Loucy (cell line): ENCODE measurements around the gene IFIT1B.

Source experiments
- H2AFZ ChIP-seq: fragments of 200-600 bp; sonication (generic); 2 replicates; pipeline ENCODE4 v1.6.0; 2016; ENCODE audit warnings: antibody characterized with exemption, mild to moderate bottlenecking, low read length, moderate library complexity
- H3F3A ChIP-seq: fragments of 200-600 bp; 2 replicates; pipeline ENCODE4 v1.6.0; 2016; ENCODE audit warnings: antibody characterized with exemption, low read depth, mild to moderate bottlenecking
- H3K27me3 ChIP-seq: fragments of 200-600 bp; sonication (generic); 2 replicates; pipeline ENCODE4 v1.6.1; 2014; ENCODE audit warnings: low read length, mild to moderate bottlenecking; ENCODE audit not compliant: insufficient read depth, poor library complexity, severe bottlenecking
- H3K36me3 ChIP-seq: fragments of 200-600 bp; sonication (generic); 2 replicates; pipeline ENCODE4 v1.6.1; 2016; ENCODE audit warnings: low read length; ENCODE audit not compliant: insufficient read depth
- H3K4me1 ChIP-seq: fragments of 200-600 bp; sonication (generic); 2 replicates; pipeline ENCODE4 v1.5.1; 2014; ENCODE audit warnings: low read length, mild to moderate bottlenecking; ENCODE audit not compliant: insufficient read depth, poor library complexity, severe bottlenecking
- H3K4me2 ChIP-seq: fragments of 200-600 bp; sonication (generic); 2 replicates; pipeline ENCODE4 v1.6.0; 2014; ENCODE audit warnings: antibody characterized with exemption, low read length, low read depth, mild to moderate bottlenecking; ENCODE audit not compliant: poor library complexity, severe bottlenecking
- H3K4me3 ChIP-seq: fragments of 200-600 bp; sonication (generic); 2 replicates; pipeline ENCODE4 v1.5.1; 2014; ENCODE audit warnings: low read length, mild to moderate bottlenecking, mixed read lengths; ENCODE audit not compliant: poor library complexity, severe bottlenecking
- H3K79me2 ChIP-seq: fragments of 200-600 bp; sonication (generic); 2 replicates; pipeline ENCODE4 v1.6.1; 2014; ENCODE audit warnings: low read length; ENCODE audit not compliant: insufficient read depth
- H3K9ac ChIP-seq: fragments of 200-600 bp; sonication (generic); 2 replicates; pipeline ENCODE4 v1.6.0; 2014; ENCODE audit warnings: mild to moderate bottlenecking, low read depth, low read length, moderate library complexity; ENCODE audit not compliant: poor library complexity, severe bottlenecking
- H3K9me2 ChIP-seq: fragments of 200-600 bp; sonication (generic); replicated peaks from 2 replicates; pipeline ENCODE4 v1.6.1; 2016; ENCODE audit warnings: low read depth, low read length, mixed read lengths
- H3K9me3 ChIP-seq: fragments of 200-600 bp; sonication (generic); 2 replicates; pipeline ENCODE4 v1.6.1; 2014; ENCODE audit warnings: mild to moderate bottlenecking, antibody characterized with exemption, low read length, low read depth; ENCODE audit not compliant: insufficient read depth
- H4K20me1 ChIP-seq: fragments of 200-600 bp; sonication (generic); 2 replicates; pipeline ENCODE4 v1.6.0; 2014; ENCODE audit warnings: antibody characterized with exemption, low read length, mild to moderate bottlenecking; ENCODE audit not compliant: insufficient read depth, poor library complexity, severe bottlenecking
- CTCF ChIP-seq: fragments of 200-600 bp; sonication (generic); conservative IDR thresholded peaks from 2 replicates; pipeline ENCODE4 v1.5.1; 2014; ENCODE audit warnings: mild to moderate bottlenecking, antibody characterized with exemption, low read length
- EZH2phosphoT487 ChIP-seq: fragments of 200-600 bp; IDR thresholded peaks from 2 replicates; pipeline ENCODE4 v1.6.1; 2018; ENCODE audit warnings: antibody characterized with exemption, mild to moderate bottlenecking, moderate library complexity, borderline replicate concordance

IFIT1B gene

DNA sequence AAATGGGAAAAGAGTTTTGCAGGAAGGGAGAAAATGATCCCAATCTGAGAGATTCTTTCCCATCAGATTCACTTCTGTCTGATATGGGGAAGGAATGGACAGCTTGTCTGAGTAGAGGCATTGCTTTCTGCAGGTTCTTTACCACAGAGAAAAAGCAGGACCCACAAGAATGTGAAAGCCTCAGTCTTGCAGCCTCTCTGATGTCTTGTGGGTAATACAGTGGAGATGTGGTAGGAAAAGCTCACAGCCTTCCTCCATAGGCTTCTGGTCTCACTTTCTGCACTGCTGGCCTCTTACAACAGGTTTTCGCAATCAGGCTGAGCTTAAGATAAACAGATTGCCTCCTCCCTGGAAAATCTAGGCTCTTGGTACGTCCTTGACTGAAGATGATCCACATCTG lies 15.1 kb downstream of the IFIT1B start:
- Histone ChIP-seq H3K4me1 (peaks cover 15% of the 10 kb centered on the region), H2AFZ (peak overlapping the region; percentile 85), H4K20me1 (no peaks in the 10 kb centered on the region), H3K4me3 (peak overlapping the region; percentile 84), H3K9ac (peak overlapping the region; percentile 79), H3K9me3 (no peaks in the 10 kb centered on the region), H3K4me2 (peak overlapping the region; percentile 87), H3K9me2 (no peaks in the 10 kb centered on the region), H3F3A (no peaks in the 10 kb centered on the region), H3K36me3 (no peaks in the 10 kb centered on the region), H3K79me2 (no peaks in the 10 kb centered on the region), H3K27me3 (no peaks in the 10 kb centered on the region)
- TF ChIP-seq EZH2phosphoT487: no peak
- TF ChIP-seq CTCF: no peak

DNA sequence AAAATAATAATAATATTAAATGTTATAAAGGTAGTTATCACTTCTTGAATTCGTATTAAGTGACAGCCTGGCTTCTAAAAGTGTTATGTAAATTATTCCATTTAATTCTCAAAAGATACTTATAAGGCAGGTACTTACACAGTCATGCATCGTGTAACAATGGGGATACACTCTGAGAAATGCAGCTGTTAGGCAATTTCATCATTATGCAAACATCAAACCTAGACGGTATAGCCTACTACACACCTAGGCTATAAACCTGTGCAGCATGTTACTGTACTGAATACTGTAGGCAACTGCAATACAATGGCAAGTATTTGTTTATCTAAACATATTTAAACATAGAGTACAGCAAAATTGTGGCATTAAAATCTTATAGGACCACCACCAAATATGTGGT lies 16.0 kb downstream of the IFIT1B start:
- Histone ChIP-seq H3K9ac (no peak overlapping the region), H3K36me3 (no peaks in the 10 kb centered on the region), H3K9me2 (no peaks in the 10 kb centered on the region), H3K4me2 (no peak overlapping the region), H4K20me1 (no peaks in the 10 kb centered on the region), H3K4me3 (no peak overlapping the region), H3K27me3 (no peaks in the 10 kb centered on the region), H3F3A (no peaks in the 10 kb centered on the region), H3K9me3 (no peaks in the 10 kb centered on the region), H2AFZ (no peak overlapping the region), H3K79me2 (no peaks in the 10 kb centered on the region), H3K4me1 (peaks cover 15% of the 10 kb centered on the region)
- TF ChIP-seq CTCF (no peak), EZH2phosphoT487 (no peak)

GRCh38 chr10:89395141-89395540 lies 17.3 kb downstream of the IFIT1B start:
- H3K9me2 ChIP-seq: no peaks in the 10 kb centered on the region
- peaks cover 15% of the 10 kb centered on the region for H3K4me1 ChIP-seq
- no peak overlapping the region for H3K4me2 ChIP-seq
- H2AFZ ChIP-seq: no peak overlapping the region
- H3K79me2 ChIP-seq: no peaks in the 10 kb centered on the region
- no peak for TF ChIP-seq EZH2phosphoT487
- TF ChIP-seq CTCF: no peak
- no peaks in the 10 kb centered on the region for H3K9me3 ChIP-seq
- H3K27me3 ChIP-seq: no peaks in the 10 kb centered on the region
- H3K9ac ChIP-seq: no peak overlapping the region
- H3F3A ChIP-seq: no peaks in the 10 kb centered on the region
- no peak overlapping the region for H3K4me3 ChIP-seq
- no peaks in the 10 kb centered on the region for H4K20me1 ChIP-seq
- no peaks in the 10 kb centered on the region for H3K36me3 ChIP-seq
